HG02588 (cell line): ENCODE data around the gene NPAS3.

Experiments used
- ATAC-seq: cut with Tn5 transposase; IDR thresholded peaks from one replicate; pipeline ENCODE4 v1.9.1; 2021; ENCODE audit warnings: mild to moderate bottlenecking, moderate library complexity; ENCODE audit not compliant: unreplicated experiment

NPAS3 gene

DNA sequence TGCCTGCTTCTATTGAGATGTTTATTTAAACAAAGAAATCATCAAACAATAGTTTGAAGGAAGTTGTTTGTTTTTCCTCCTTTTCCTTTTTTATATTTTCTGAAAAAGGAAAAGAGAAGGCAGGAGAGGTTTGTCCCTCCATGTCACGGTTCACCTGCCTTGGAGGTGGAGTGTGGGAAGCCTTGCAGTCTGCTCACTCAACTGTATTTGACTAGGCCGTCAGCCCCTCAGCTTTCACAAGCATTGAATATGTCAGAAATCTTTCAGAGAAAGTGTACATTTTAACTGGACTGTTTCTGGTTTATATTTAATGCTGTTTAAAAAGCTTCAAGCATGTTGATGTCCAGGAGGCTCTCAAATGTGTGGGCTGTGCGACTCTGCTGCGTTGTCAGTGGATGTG lies 370.4 kb downstream of the NPAS3 start:
- ATAC-seq = no peak

DNA sequence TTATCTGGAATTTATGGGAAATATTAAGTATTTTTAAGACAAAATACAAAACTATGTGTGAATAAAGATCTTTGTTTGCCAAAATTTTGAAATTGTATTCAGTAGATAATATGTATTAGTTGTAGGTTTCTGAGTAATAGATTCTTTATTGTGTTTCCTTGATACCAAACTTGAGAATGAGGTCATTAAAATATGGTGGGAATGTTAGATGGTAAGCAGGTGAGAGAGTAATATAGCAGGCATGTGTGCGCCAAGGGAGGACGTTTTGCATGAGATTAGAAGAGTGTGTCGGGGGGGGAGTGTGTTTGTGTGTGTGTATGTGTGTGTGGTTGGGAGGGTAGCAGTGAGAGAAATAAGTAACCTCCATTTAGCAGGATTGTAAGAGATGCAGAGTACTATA lies 376.5 kb downstream of the NPAS3 start:
- ATAC-seq = no peak

DNA sequence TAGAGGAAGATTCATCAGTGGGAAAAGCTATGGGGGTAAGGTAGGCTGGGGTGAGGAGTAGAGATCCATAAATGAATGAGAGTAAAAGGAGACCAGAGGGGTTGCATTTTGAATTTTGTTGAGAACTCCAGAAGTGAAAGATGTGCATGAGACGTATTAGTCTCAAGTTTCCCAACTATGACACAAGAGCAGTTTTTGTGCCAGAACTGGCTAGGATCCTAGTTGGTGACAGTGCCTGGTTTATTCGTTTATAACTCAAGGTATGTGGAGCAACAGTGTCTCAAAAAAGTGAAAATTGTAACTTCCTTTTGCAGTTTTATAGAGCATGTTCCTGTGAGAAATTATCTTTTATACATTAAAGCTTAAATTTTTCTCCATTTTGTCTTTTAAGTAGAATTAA lies 377.0 kb downstream of the NPAS3 start:
- no peak for ATAC-seq

DNA sequence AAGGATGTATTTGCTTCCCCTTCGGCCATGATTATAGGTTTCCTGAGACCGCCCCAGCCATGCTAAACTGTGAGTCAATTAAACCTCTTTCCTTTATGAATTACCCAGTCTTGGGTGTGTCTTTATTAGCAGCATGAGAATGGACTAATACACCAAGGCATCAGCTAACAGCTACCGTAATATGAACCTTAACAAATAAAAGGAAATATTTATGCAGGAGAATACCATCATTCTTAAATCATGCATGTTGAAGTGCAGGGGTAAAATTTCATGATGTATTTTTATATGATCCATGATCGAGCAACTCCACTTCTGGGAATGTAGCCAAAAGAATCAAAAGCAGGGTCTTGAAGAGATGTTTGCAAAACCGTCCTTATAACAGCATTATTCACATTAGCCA lies 379.0 kb downstream of the NPAS3 start:
- ATAC-seq = no peak

DNA sequence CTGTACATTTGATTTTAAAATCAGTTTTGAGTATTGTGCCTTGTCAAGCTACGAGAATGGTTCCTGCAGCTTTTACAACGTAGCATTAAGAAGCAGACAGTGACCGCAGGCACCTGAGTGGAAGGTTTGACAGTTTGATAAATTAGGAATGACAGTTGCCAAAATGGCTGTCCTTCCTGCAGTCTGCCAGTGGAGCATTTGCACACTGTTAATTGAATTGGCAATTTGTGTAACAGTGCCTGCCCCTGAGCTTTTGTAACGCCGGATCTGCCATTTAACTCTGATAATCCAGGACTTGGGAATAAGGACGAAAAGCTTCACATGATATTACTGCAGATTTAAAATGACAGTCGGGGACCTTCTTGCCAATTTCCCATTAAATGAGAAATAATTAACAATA lies 385.3 kb downstream of the NPAS3 start:
- no peak for ATAC-seq

DNA sequence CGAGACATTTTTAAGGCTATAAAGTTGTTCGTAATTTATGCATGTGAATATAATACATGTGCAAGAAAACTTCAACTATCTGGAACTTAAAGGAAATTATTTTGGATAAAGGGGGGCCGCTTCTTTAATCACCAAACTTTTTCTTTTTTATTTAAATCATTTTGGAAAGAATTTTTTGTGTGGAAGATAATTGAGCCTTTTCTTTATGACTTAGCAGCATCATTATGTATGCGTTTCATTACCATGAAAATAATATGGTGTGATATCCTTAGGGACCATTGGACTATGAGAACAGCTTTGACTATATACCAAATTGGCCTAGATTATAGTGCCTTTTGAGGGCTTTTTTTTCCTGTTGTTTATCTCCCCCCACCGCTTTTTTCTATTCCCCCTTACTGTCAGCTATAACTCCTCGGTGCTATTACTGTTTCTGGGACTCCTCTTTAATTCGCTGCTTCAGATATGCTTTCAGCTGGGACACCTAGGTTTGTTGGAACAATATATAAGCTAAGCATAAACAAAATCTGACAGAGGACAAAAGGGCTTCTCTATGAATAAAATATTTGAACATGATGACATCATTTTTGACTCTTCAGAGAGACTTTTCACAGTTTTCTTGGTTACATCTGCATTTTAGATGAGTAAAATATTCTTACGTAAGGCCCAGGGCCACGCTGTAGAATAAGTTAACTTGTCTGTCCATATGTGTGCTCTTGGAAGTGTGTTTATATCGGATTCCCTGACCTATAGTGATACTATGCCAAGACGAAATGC lies 392.7 kb downstream of the NPAS3 start:
- ATAC-seq = no peak

DNA sequence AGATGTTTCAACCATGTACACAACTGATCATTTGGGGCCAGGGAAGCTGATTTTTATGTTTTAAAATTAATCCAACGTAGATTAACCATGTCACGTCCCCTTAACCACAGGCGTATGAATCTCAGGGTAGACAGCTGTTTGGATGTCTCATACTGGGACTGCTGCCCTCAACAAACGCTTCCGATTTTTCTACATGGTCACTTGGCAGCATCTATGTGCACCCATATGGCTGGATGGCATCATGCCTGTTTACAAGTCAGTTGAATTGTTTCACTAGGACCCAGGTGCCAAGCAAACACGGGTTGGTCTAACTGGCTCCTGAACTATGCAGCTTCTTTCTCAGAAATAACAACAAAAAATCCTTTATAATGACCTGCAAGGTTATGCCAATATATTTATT lies 393.8 kb downstream of the NPAS3 start:
- ATAC-seq = no peak

DNA sequence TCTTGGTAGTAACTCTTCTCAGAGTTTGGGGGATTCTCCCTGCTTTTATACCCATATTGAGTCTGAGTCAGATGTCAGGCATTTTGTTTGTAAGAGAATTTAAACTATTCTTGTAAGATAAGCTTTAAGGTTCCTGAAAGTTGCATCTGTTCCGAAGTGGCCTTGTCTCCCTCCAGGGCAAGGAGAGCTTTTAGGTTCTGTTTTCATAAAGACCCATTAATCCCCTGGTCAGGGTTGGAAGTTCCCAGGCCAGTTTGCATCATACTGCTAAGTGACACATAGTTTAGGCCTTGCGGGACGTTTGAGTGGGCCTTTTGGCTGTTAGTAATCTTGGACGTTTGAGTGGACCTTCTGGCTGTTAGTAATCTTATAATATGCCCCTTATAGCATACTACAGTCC lies 396.7 kb downstream of the NPAS3 start:
- no peak for ATAC-seq

DNA sequence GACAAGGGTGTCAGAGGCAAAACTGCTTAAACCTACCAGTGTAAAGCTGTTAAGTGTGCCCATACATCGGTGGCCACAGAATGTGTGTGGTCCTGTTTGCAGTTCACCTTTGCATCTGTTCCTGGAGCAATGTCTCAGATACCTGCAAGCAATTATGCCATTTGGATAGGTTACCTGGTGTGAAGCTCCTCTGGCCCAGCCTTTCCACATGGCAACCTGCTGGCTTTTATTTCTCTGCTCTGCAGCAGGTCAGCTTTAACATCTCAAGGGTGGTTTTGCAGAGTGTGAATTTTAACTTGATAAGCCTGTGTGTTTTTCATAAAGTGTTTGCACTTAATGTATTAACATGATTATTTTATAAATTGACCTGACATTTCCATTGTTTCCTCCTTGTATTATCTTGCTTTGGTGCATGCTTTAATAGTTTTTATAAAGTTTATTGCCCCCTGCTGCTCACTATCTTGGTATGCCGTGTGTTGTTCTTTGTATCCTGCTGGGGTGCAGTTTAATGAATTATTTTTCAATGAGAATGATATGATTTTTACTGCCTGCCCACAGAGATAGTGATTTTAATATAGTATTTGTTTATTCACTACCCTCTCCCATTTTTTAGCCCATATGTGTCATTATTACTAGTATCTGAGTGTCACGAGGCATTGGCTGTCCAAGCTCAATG lies 403.8 kb downstream of the NPAS3 start:
- no peak for ATAC-seq

DNA sequence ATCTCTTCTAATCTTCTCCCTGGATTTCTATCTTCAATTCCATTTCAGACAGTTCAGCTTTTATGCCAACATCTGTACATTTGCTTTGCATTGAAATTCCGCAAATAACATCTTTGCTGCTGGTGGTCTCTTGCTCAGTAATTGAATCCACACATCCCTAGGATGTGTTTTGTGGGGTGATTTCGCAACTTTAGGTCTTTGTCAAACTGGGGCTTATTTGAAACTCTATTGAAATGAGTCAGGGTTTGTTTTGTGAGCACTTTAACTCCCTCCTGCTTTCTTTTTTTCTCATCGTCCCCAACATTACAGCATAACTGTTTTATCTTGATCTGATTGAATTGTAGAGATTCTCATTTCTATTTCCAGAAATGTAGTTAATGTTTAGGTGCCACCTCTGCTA lies 404.3 kb downstream of the NPAS3 start:
- ATAC-seq = no peak

DNA sequence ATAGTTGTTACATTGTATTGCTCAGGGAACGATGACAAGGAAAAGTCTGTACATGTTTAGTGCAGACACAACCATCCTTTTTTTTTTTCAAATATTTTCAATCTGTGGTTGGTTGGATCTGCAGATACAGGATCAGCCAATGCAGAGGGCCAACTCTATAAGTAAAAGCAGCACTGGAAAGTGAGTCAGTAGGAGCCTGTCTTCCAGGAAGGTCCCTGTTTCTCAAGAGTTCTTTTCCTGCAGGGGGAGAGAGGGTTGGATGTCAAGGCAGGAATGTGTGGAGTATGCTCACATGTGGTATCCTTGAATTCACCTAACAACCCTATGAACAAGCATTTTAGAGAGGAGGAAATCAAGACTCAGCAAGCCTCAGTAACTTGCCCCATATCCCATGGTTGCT lies 409.1 kb downstream of the NPAS3 start:
- ATAC-seq = no peak

DNA sequence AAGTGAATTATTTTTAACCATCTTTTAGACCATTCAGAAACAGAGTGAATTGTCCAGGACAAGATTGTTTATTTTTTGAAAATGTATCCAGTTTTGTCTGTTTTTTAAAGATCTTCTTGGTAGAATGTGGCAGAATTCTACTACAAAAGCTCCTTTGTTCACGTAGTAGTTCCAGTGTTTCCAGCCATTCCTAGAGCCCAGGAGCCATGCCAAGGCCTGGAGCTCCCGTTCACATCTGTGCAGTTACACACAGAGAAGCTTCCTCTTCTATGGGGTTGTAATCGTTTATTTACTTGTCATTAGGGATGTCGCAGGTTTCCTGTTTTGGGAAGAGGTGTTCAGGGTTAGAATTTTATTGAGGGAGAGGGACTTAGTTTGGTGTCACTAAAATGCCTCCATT lies 409.8 kb downstream of the NPAS3 start:
- ATAC-seq = no peak

DNA sequence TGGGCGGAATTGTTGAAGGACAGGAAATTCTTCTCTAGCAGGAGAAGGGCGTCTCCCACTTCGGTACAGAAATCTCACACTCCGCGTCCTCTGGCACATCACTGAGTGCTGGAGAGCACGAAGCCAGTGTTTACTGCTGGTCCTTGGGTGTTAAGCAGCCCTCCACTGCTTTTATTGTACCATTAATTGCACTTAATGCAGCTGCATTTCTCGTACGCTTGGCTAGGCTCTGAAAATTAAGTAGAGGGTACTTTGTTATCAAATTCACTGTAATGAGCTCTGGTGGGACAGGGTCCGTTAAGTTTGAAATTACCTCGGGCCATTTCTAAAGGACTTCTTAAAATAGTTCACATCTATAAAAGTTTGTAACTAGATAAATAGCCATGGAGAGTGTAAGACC lies 411.2 kb downstream of the NPAS3 start:
- no peak for ATAC-seq

DNA sequence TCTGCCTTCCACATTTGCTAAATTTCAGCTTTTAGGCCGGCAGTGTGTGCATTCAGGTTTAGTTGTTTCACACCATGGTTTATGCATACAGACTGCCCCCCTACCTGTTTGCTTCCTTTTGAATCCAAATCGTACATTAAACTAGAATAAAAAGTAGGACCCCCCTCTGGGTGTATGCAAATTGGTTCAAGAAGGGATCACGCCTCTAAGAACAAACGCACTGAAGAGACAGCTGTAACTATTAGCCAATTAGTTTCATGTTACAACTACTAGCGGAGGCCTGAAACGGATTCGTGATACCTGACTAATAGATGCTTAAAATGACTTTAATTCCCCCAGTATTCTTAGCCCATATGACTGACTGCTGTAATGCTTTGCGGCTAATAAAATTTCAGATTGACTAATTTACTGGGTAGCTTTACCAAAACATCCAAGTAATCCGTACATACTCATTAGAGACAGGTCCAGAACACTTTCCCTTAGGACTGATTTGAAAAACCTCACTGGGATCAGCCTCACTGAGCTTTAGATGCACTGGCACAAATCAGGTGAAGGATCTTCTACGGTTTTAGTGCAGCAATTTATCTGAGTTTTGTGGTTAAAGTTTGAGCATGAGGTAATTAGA lies 411.8 kb downstream of the NPAS3 start:
- ATAC-seq = no peak

DNA sequence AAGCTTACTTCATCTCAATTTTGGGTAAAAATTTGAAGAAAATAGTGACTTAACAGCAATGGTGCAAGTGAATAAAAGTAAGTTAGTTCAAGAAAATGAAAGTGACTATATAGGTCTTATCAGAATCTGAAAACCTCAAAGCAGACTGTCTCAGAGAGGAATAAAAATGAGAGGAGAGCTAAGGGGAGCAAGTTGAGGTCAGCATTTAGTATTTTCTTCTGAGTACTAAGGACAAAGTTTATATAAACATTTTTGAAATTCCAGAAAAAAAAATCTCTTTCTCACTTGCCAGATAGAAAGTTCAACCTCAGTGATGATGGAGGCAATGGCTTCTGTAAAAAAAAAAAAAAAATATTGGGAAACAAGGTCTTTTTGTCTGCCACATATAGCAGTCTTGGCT lies 414.1 kb downstream of the NPAS3 start:
- no peak for ATAC-seq

DNA sequence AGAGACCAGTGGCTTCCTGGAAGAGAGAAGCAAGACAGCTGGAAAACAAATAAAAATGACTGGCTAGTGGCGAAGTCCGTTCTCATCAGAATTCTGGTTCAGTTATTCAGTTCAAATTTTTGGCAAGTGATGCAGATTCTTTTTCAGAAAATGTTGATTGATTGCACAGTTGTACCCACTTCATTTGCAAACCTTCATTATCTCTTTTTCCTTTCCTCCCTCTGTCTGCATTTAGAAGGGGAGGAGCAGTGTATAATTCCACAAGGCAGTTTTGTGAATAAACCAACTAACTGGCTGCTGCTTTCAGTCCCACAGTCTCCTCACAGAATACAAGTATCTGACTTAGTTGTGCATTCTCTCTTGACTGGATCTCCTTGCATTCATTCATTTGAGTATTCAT lies 417.5 kb downstream of the NPAS3 start:
- ATAC-seq = no peak

DNA sequence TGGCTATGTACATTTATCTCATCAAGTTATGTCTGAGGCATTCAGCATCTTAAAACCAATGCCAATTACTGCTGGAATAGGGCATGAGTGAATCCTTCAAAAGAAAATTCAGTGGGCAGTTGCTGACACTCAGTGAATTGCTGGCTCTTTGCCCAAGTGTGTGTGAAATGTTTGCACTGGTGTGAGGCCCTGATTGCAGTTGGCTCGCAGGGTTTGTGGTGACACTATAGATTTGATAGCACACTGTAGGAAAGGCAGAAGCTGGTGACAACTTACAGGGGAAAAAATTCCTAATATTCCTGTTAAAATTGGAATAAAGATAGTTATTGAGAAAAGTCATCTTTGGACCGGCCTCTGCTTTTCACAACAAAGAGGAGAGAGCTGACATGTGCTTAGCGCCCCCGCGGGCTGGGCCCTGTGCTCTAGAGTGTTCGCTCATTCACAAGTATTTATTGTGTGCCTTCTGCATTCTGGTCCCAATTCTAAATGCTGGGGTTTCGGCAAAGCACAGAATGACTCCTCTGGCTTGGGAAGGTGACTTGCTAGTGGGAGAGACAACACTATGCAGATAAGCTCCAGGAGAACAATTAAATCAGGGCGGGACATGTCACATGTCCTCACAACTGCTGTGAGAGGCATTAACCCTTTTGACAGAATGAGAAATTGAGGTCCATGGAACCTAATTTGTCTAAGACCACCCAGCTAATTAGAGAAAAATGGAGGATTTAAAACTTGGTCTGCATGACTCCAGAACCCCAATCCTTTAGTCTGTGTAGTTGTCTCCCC lies 418.7 kb downstream of the NPAS3 start:
- ATAC-seq = no peak

DNA sequence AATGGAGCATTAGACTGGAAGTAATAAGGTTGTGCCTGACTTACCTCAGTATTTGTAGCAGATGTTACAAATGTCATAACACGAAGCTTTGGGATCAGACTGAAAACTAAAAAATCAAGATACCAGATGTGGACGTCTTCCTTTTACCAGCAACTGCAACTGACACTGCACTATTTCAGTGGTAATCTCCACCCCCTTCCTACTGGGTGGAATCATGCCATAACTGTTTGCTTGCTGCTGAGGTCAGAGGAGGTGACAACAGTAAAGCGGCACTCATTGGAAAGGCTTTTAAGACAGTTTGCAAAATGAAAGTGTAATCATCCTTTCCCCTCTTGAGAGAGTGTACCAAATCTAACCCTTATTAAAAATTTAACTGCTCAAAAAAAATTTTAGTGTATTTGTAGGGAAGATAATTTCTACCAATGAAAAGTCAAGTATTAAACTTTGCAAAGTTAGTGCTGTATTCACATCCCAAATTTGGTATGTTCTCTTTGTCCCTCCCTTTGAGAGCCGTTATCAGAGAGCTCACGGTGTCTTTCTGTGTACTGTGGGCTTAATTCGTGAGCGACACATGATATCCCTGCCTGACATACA lies 420.7 kb downstream of the NPAS3 start:
- ATAC-seq = no peak

DNA sequence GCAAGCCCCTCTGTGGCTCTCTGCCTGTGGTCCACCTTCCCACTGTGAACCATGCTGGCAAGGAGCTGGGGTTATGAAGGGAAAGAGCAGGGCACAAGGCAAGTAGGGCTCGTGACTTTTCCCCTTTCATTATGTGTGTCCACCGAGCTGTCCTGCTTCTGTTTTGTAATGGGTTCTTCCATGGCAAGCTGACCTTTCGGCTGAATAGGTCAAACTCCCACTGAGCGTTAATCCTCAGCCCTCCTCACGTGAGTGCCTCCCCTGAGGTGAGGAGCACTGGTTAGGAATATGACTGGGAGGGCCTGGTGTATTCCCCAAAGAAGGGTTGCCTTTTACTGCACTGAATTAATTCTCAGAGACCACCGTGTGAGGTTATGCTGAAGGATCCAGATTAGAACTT lies 424.3 kb downstream of the NPAS3 start:
- ATAC-seq = no peak

DNA sequence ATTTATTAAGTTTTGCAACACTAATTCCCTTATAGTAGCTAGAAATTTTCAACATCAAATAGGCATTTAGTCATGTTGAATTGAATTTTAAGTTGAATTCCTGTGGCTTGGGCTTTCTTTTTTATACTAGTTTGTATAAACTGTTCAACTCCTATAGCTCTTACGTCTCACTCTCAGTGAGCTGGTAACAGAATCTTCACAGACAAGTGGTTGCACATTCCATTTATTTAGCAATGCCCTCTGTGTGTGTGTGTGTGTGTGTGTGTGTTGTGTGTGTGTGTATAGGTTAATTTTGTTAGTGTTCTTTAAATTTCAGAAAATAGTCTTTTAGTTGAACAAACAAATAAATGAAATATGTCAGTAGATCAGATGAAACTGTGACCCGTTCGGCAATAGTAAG lies 425.0 kb downstream of the NPAS3 start:
- no peak for ATAC-seq

DNA sequence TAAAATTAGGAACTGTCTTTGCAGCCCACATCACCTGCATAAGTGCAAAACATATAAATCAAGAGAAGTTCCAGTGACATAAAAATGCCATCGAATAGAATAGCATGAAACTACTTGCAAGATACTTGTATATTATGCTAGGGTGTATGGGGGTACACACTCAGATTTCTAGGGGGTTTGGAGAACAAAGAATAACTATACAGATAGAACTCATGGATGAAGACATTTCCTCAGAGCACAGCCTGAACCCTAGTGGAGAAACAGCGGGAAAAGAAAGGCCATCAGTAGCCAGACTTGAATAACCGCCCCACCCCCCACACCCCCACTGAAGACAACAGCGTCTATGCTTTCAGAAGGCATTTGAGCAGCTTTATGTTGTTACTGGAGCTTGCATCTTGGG lies 425.8 kb downstream of the NPAS3 start:
- ATAC-seq = no peak
